Activated CD8-positive, alpha-beta memory T cell treated with anti-CD3 and anti-CD28 coated beads for 1 hour (primary cell): Measurements from ENCODE around the gene PRKCG.

Source experiments
- DNase-seq, 2 donors: peaks; one replicate each; pipeline ENCODE4 v3.0.0-alpha.2; 2020; ENCODE audit warnings: low read depth in 1 of 2; ENCODE audit errors: extremely low read depth in 1 of 2

The PRKCG gene

GRCh38 chr19:53897459-53897858 is 15.5 kb downstream of the PRKCG start:
- DNase-seq: no peak

- no peak for DNase-seq
These were observed 16.2 kb downstream of the PRKCG start for GRCh38 chr19:53898166-53898565.

GRCh38 chr19:53898636-53899341 is 16.8 kb downstream of the PRKCG start:
- no peak for DNase-seq

DNA sequence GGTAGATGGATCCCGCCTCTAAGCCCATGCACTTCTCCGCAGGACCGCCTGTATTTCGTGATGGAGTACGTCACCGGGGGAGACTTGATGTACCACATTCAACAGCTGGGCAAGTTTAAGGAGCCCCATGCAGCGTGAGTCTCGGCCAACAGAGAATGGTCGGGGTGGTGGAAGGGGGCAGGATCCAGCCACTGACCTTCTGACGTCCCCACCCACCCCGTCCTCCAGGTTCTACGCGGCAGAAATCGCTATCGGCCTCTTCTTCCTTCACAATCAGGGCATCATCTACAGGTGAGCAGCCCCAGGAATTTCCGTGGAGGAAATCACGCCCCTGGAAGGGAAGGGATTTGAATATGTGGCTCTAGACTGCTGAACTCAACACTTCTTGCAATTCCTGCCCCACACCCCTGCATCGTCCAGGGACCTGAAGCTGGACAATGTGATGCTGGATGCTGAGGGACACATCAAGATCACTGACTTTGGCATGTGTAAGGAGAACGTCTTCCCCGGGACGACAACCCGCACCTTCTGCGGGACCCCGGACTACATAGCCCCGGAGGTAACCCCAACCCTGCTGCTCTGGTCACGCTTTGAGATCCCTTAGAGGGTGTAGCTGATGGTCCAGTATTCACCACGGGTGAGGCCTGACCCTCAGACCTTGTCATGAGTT is 18.3 kb downstream of the PRKCG start:
- no peak for DNase-seq

DNA sequence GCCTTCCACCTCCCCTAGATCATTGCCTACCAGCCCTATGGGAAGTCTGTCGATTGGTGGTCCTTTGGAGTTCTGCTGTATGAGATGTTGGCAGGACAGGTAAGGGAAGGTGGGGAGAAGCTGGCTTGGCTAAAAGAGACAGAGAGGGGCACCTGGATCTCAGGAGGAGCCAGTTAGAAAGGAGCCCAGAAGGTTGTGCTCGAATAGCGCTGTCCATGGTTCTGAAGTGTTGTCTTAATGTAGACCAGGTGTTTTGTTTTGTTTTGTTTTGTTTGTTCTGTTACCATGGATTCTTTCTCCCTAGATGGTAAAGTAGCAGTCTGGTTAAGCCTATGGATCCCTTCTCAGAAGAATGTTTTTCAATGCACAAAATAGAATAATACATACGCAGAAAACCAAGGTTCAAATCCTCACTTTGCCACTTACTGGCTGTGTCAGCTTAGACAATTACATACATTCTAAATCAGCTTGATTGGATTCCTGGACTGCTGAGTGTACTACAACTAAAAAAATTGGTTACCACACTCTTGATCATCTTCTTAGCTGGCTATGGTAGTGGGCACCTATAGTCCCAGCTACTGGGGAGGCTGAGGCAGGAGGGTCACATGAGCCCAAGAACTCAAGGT is 21.2 kb downstream of the PRKCG start:
- no peak for DNase-seq

DNA sequence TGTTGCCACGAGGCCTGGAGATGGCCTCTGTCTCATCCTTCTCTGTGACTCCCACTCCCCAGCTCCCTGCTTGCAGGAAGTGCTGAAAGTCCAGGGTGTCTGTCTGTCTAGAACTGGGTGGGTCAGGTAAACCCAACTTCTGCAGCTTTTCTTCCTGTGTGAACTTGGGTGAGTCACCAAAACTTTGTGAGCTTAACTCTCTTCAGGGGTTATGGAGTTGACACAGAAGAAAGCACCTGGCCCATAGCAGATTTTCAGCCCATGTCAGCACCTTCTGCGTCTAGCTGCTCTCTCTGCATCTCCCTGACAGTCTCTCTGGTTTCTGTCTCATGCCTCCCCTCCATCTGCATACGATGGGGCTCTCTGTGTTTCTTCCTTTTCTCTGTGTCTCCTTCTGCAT is 22.9 kb downstream of the PRKCG start:
- DNase-seq: no peak

GRCh38 chr19:53905787-53906186 is 23.8 kb downstream of the PRKCG start:
- DNase-seq: no peak

GRCh38 chr19:53906211-53907192 is 24.5 kb downstream of the PRKCG start:
- peak; percentile 36 to 57 for DNase-seq

GRCh38 chr19:53907193-53907581 is 25.2 kb downstream of the PRKCG start:
- no peak for DNase-seq

DNA sequence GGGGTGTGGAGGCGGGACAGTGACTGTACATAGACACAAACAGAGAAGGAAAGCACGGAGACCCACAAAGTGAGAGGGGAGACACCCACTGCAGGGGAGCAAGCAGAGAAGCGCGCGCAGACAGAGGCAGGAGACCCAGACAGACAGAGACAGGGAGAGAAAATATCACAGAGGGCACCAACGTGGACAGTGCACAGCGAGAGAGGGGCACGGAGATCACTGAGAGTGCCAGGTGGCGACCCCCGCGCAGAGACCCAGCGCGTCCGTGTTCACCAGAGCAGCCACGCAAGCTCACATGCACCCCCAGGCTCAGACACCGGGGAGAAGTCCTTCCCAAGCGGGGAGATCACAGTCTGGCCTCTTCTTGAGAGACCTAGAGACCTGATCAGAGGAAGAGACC is 25.7 kb downstream of the PRKCG start:
- DNase-seq: no peak

- DNase-seq: no peak
These were observed 26.3 kb downstream of the PRKCG start for GRCh38 chr19:53908106-53908934.

- no peak for DNase-seq
These were observed 27.0 kb downstream of the PRKCG start, which contains the start of gene CACNG7 for GRCh38 chr19:53908935-53909415. CACNG7 (plus strand) TSS chr19:53909278; CDS start chr19:53912832, 3,554 bp downstream.

- no peak for DNase-seq
These were observed 27.6 kb downstream of the PRKCG start for GRCh38 chr19:53909471-53910169.

- DNase-seq: no peak
These were observed 28.1 kb downstream of the PRKCG start for GRCh38 chr19:53910170-53910518.

DNA sequence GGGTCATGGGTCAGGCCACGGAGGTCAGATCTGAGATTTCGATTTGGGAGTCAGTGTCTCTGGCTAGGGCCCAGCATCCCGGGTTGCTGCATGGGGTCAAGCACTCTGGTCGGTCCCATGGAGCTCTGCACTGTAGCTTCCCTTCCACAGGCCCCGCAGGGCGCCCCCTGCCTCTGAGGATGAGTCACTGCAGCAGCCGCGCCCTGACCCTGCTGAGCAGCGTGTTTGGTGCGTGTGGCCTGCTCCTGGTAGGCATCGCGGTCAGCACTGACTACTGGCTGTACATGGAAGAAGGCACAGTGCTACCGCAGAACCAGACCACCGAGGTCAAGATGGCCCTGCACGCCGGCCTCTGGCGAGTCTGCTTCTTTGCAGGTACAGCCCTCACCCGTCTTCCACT is 30.7 kb downstream of the PRKCG start:
- no peak for DNase-seq

DNA sequence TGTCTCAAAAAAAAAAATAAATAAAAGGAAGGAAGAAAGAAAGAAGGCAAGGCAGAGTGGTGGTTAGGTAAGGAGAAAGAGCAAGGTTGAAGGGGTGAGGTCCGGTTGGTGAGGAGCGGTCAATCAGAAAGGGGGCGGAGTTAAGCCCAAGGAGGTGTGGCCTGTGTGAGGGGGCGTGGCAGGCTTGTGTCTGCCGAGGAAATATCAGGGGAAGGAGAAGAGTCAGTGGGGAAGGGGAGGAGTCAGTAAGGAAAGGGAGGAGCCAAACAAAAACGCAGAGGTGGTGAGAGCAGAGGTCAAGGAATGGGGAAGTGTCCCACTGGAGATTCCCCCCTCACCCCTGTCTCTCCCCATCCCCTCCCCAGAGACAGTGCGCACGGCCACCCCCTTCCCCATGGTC is 33.0 kb downstream of the PRKCG start:
- no peak for DNase-seq

- no peak for DNase-seq
These were observed 34.0 kb downstream of the PRKCG start for GRCh38 chr19:53916004-53916403.

- no peak for DNase-seq
These were observed 35.4 kb downstream of the PRKCG start for GRCh38 chr19:53917356-53917755.

DNA sequence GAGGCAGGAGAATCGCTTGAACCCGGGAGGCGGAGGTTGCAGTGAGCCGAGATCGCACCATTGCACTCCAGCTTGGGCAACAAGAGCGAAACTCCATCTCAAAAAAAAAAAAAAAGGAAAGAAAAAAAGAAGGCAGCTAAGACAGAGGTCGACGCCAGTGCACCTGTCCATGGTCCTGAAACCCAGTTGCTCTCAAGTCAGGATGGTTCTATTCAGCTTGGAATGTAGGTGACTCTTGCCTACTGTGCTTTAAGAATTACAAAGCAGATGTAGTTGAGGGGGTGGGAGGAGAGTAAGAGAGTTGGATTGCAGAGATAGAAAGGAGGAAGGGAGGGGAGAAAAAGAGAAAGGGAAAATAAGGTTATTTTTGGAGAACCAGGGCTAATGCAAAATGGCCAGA is 45.7 kb downstream of the PRKCG start:
- peak in 1 of 2 donors; percentile 17 for DNase-seq
